ENCODE results near the gene C10orf90.

- TF ChIP-seq, protein P1, sequence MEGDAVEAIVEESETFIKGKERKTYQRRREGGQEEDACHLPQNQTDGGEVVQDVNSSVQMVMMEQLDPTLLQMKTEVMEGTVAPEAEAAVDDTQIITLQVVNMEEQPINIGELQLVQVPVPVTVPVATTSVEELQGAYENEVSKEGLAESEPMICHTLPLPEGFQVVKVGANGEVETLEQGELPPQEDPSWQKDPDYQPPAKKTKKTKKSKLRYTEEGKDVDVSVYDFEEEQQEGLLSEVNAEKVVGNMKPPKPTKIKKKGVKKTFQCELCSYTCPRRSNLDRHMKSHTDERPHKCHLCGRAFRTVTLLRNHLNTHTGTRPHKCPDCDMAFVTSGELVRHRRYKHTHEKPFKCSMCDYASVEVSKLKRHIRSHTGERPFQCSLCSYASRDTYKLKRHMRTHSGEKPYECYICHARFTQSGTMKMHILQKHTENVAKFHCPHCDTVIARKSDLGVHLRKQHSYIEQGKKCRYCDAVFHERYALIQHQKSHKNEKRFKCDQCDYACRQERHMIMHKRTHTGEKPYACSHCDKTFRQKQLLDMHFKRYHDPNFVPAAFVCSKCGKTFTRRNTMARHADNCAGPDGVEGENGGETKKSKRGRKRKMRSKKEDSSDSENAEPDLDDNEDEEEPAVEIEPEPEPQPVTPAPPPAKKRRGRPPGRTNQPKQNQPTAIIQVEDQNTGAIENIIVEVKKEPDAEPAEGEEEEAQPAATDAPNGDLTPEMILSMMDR (IDR thresholded peaks at IDR 0.05; ENCODE audit: low read depth, low read length, poor library complexity, severe bottlenecking), result no peak
- TF ChIP-seq EZH2phosphoT487 (IDR thresholded peaks at IDR 0.05; ENCODE audit: borderline replicate concordance, low read length), result no peak
Observed at GRCh38 chr10:126458466-126458865, 212.0 kb downstream of the C10orf90 start.

All from DOHH2 (cell line).